CD4-positive, alpha-beta T cell (primary cell): Measurements from ENCODE around the gene NSG2. TPM values are rescaled to one million over a fixed set of nuclear protein-coding genes. Genes with fewer than 3 reads are reported as not detected.

Source experiments
- ATAC-seq: fragments of 200-7000 bp; cut with Tn5 transposase; one replicate; pipeline ENCODE4 v1.10.0; 2022; ENCODE audit warnings: mild to moderate bottlenecking; ENCODE audit not compliant: poor library complexity
- CTCF ChIA-PET: fragments of 350-600 bp; sonication (Branson Sonifier 250); formaldehyde crosslinking; loops from one replicate; lab custom pipeline; 2021; ENCODE audit warnings: antibody characterized with exemption, inconsistent platforms; lab: Charles Lee
- POLR2A ChIA-PET: fragments of 350-600 bp; sonication (Branson Sonifier 250); formaldehyde crosslinking; loops from one replicate; lab custom pipeline; 2021; ENCODE audit warnings: antibody characterized with exemption, inconsistent platforms; lab: Charles Lee
- DNase-seq, 14 experiments: peaks; one replicate each; pipeline ENCODE4 v3.0.0-alpha.2; 2013 to 2020; ENCODE audit warnings: mixed read lengths in 2 of 14
- H3K27ac ChIP-seq, 2 donors: one replicate each; pipeline versions ENCODE4 v1.5.1 to v1.7.0; 2013; ENCODE audit warnings: low read length in 2 of 2, low read depth in 1 of 2, mild to moderate bottlenecking in 1 of 2
- H3K27me3 ChIP-seq, 2 experiments: 1 replicate in 1 of 2; 2 replicates in 1 of 2; pipeline versions ENCODE4 v1.6.1 to v1.7.0; 2013; ENCODE audit warnings: low read length in 2 of 2, control low read depth in 1 of 2, mild to moderate bottlenecking in 1 of 2, moderate library complexity in 1 of 2; ENCODE audit not compliant: insufficient read depth in 2 of 2, control insufficient read depth in 1 of 2
- H3K36me3 ChIP-seq: one replicate; pipeline ENCODE4 v1.6.1; 2013; ENCODE audit warnings: low read length, control low read depth; ENCODE audit not compliant: insufficient read depth
- H3K4me1 ChIP-seq: one replicate; pipeline ENCODE4 v1.6.1; 2013; ENCODE audit warnings: low read length, control low read depth; ENCODE audit not compliant: insufficient read depth
- H3K4me3 ChIP-seq: one replicate; pipeline ENCODE4 v1.5.1; 2013; ENCODE audit warnings: mild to moderate bottlenecking, low read length, moderate library complexity
- H3K9me3 ChIP-seq, 2 experiments: 1 replicate in 1 of 2; 2 replicates in 1 of 2; pipeline versions ENCODE4 v1.6.1 to v1.7.0; 2013; ENCODE audit warnings: low read length in 2 of 2, mild to moderate bottlenecking in 2 of 2, control low read depth in 1 of 2, moderate library complexity in 1 of 2; ENCODE audit not compliant: control insufficient read depth in 1 of 2, insufficient read depth in 1 of 2
- H3K27ac Mint-ChIP-seq: one replicate; pipeline ENCODE4 v1.8.0; 2020; ENCODE audit warnings: mixed read lengths
- H3K27me3 Mint-ChIP-seq: one replicate; pipeline ENCODE4 v1.8.0; 2021; ENCODE audit warnings: mixed read lengths
- H3K36me3 Mint-ChIP-seq: one replicate; pipeline ENCODE4 v1.8.0; 2021; ENCODE audit warnings: low read depth, mixed read lengths
- H3K4me1 Mint-ChIP-seq: one replicate; pipeline ENCODE4 v1.8.0; 2021; ENCODE audit warnings: low read depth, mixed read lengths
- H3K4me3 Mint-ChIP-seq: one replicate; pipeline ENCODE4 v1.8.0; 2020; ENCODE audit warnings: mild to moderate bottlenecking, mixed read lengths
- H3K9me3 Mint-ChIP-seq: one replicate; pipeline ENCODE4 v1.8.0; 2020; ENCODE audit warnings: mixed read lengths
- CTCF ChIP-seq: fragments of 200-600 bp; IDR thresholded peaks from one replicate; pipeline ENCODE4 v1.8.0; 2022; ENCODE audit warnings: antibody characterized with exemption, mild to moderate bottlenecking
- intact Hi-C, 2 experiments: fragments of 100-400 bp; cut with DNase I in 1 of 2; cut with micrococcal nuclease in 1 of 2; formaldehyde crosslinking; loops; one replicate each; pipeline versions ENCODE4 v1.15.1 to v1.9.0; 2023 to 2025; cut with DNase I, micrococcal nuclease
- total RNA-seq, 174 experiments: library from RNA in 2 of 174; stranded (reverse) in 2 of 174; gene quantifications; one replicate each; pipeline ENCODE4 v1.2.3 and lab custom pipeline; 2021 to 2026

Gene NSG2
- total RNA-seq, 2 experiments from 2014 or later, result not detected

DNA sequence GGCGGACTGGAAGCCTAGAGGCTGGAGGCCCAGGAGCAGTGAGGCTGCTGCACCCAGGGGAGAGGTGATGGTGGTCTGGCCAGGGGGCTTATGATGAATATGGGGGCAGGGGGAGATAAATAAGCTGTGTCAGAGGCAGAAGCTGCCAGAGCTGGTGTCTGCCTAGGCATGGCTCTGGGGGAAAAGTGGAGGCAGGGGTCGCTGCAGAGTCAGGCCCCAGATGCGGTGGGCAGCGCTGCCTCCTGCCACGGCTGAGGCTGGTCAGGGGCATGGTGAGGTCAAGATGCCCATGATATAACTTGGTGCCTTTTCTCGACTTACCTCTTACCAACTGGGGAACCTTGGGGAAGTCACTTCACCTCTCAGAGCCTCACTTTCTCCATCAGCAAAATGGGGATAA, 51.1 kb downstream of the NSG2 start:
- Histone ChIP-seq H3K9me3 (no peaks in the 10 kb centered on the region), H3K36me3 (no peaks in the 10 kb centered on the region), H3K27ac (no peak overlapping the region), H3K27me3 (peaks cover 0 to 5% of the 10 kb centered on the region in 2 experiments), H3K4me3 (no peak overlapping the region), H3K4me1 (no peaks in the 10 kb centered on the region)
- Mint-ChIP-seq H3K27me3 (no peaks in the 10 kb centered on the region), H3K4me3 (no peak overlapping the region), H3K9me3 (no peaks in the 10 kb centered on the region), H3K36me3 (no peaks in the 10 kb centered on the region), H3K27ac (no peak overlapping the region), H3K4me1 (no peaks in the 10 kb centered on the region)
- ChIA-PET POLR2A (no interaction called here), CTCF (no interaction called here)
- DNase-seq (no peak), ATAC-seq (no peak)
- no peak for TF ChIP-seq CTCF
- intact Hi-C loops, result no loop called here

DNA sequence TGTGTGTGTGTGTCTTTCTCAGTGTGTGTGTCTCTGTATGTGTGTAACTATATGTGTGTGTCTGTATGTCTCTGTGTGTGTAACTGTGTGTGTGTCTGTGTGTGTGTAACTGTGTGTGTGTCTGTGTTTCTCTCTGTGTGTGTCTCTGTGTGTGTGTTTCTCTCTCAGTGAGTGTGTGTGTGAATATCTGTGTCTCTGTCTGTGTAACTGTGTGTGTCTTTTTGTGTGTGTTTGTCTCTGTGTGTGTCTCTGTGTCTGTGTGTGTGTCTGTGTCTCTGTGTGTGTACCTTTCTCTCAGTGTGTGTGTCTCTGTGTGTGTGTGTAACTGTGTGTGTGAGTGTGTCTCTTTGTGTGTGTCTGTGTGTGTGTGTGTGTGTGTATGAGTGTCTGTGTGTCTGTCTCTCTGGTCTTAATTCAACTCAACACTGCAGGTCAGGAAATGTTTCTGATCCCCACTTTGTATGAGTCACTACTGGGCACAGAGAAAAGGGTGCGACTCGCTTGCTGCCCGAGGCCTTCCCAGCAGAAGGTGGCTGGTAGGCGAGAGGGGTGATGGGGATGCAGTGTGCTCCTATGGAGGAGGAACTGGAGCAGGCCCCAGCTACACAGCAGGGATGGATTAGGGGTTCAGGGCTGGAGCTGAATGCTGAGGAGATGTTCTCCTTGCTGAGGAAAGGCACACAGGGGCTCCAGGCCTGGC, 52.1 kb downstream of the NSG2 start:
- Histone ChIP-seq H3K36me3 (no peaks in the 10 kb centered on the region), H3K9me3 (no peaks in the 10 kb centered on the region), H3K4me1 (no peaks in the 10 kb centered on the region), H3K4me3 (no peak overlapping the region), H3K27me3 (peaks cover 0 to 5% of the 10 kb centered on the region in 2 experiments), H3K27ac (no peak overlapping the region)
- Mint-ChIP-seq H3K27me3 (no peaks in the 10 kb centered on the region), H3K36me3 (no peaks in the 10 kb centered on the region), H3K4me3 (no peak overlapping the region), H3K4me1 (no peaks in the 10 kb centered on the region), H3K9me3 (no peaks in the 10 kb centered on the region), H3K27ac (no peak overlapping the region)
- intact Hi-C loops, result no loop called here
- ATAC-seq, result no peak
- ChIA-PET POLR2A (no interaction called here), CTCF (no interaction called here)
- DNase-seq, result no peak
- no peak for TF ChIP-seq CTCF

DNA sequence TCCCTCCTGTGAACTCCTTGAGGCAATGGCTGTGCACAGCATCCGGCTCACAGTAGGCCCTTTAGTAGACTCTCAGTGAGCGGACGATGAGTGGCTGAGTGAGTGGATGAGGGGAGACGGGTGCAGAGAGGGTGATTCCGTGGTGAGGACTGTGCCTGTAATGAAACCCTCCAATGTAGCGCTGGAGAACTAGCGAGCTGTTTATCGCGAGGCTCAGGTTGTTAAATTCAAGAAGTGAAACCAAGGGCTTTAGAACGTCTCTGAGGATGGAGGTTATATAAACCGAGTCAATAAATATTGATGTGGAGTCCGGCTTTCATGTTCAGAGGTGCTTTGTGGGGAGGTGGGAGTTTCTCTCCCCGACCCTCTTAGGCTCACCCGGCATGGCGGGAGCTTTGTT, 53.2 kb downstream of the NSG2 start:
- no peaks in the 10 kb centered on the region for H3K27me3 Mint-ChIP-seq
- DNase-seq (no peak), ATAC-seq (no peak)
- peaks cover 0 to 5% of the 10 kb centered on the region in 2 experiments for H3K27me3 ChIP-seq
- no peak overlapping the region for H3K27ac ChIP-seq
- H3K27ac Mint-ChIP-seq, result no peak overlapping the region
- no peak for TF ChIP-seq CTCF
- no peaks in the 10 kb centered on the region for H3K9me3 ChIP-seq
- no peaks in the 10 kb centered on the region for H3K9me3 Mint-ChIP-seq
- no peaks in the 10 kb centered on the region for H3K36me3 ChIP-seq
- no peak overlapping the region for H3K4me3 ChIP-seq
- no peak overlapping the region for H3K4me3 Mint-ChIP-seq
- no peaks in the 10 kb centered on the region for H3K36me3 Mint-ChIP-seq
- no peaks in the 10 kb centered on the region for H3K4me1 Mint-ChIP-seq
- no peaks in the 10 kb centered on the region for H3K4me1 ChIP-seq
- intact Hi-C loops, result no loop called here
- ChIA-PET CTCF (no interaction called here), POLR2A (no interaction called here)
